ENCODE results near the gene CCDC17. TPM values are rescaled to one million over a fixed set of nuclear protein-coding genes. Genes with fewer than 3 reads are reported as not detected.

Gene CCDC17
- total and polyA plus RNA-seq, 2 of the 8 experiments (the other 6 are each of a cell fraction or from before 2014, with no cell fraction given) = 0.95 to 2.0 TPM

- POLR2A ChIA-PET (ENCODE audit: partially characterized antibody) = interaction anchor here (0.8 to 5.8 kb wide), 10 partner anchors 9 to 93 kb away, joined by 3 to 42 read pairs (median 4); partner anchors contain the start of genes AKR1A1, CCDC17 and NASP
- H3K4ac ChIP-seq (replicated peaks; ENCODE audit: insufficient read length, low read depth, low read length) = no peak overlapping the region
- no peak overlapping the region for H2BK12ac ChIP-seq (ENCODE audit: low read depth, low read length)
- no peak overlapping the region for H2AFZ ChIP-seq (ENCODE audit: low read length)
- H4K5ac ChIP-seq (ENCODE audit: insufficient read length, low read depth, low read length) = no peak overlapping the region
- H3K27me3 ChIP-seq (replicated peaks in 1 of 4; ENCODE audit: control insufficient read depth in 3 of 4, extremely low read depth in 1 of 4, insufficient read depth in 3 of 4, low read length in 3 of 4) = no peaks in the 10 kb centered on the region
- no peak overlapping the region for H4K8ac ChIP-seq (ENCODE audit: extremely low read depth, insufficient read depth, low read length)
- H2BK120ac ChIP-seq (replicated peaks; ENCODE audit: low read depth, low read length) = no peak overlapping the region
- CTCF ChIA-PET (ENCODE audit: partially characterized antibody) = interaction anchor here (1.0 to 1.9 kb wide), 3 partner anchors 10 to 95 kb away, joined by 3 to 7 read pairs (median 3); partner anchors contain the start of gene CCDC17
- peaks cover 10 to 31% of the 10 kb centered on the region in 2 experiments for H4K20me1 ChIP-seq (replicated peaks in 1 of 2; ENCODE audit: control insufficient read depth in 1 of 2, insufficient read depth in 2 of 2, low read length in 2 of 2)
- WGBS, 2 experiments (ENCODE audit: extremely low coverage in 1 of 2, insufficient coverage in 1 of 2, insufficient read length in 1 of 2, insufficient replicate concordance in 2 of 2, low coverage in 1 of 2, low lambda C conversion rate in 2 of 2, missing lambda C conversion rate in 1 of 2) = 85% methylated on average over 8 of the region's 8 CpGs; no CpG with 5 or more reads in 1 of the 2 experiments
- DNase-seq (ENCODE audit: low read depth in 1 of 2, low spot score in 2 of 2) (no peak), FAIRE-seq (no peak)
- H3K4me3 ChIP-seq (ENCODE audit: extremely low read depth in 1 of 4, insufficient read depth in 2 of 4, low read depth in 3 of 4, low read length in 4 of 4) = no peak overlapping the region
- no peaks in the 10 kb centered on the region for H3K79me1 ChIP-seq (ENCODE audit: low read depth, low read length)
- no peaks in the 10 kb centered on the region for H3K4me1 ChIP-seq (replicated peaks in 1 of 4; ENCODE audit: control insufficient read depth in 3 of 4, insufficient read depth in 4 of 4, low read length in 3 of 4)
- H3K9me3 ChIP-seq (ENCODE audit: insufficient read depth in 2 of 2, low read depth in 1 of 2, low read length in 1 of 2) = no peaks in the 10 kb centered on the region
- no peak overlapping the region for H3K23ac ChIP-seq (ENCODE audit: insufficient read length)
- H3K27ac ChIP-seq (ENCODE audit: low read depth, low read length) = no peak overlapping the region
- H2BK5ac ChIP-seq (ENCODE audit: low read depth, low read length) = no peak overlapping the region
- no peak overlapping the region for H3K14ac ChIP-seq (ENCODE audit: insufficient read length)
- H3K79me2 ChIP-seq (ENCODE audit: control insufficient read depth in 1 of 2, insufficient read depth in 2 of 2, low read length in 2 of 2) = peaks cover 0 to 35% of the 10 kb centered on the region in 2 experiments; a peak in 3 of 4 replicates
- H3K4me2 ChIP-seq (ENCODE audit: insufficient read depth in 1 of 2, low read depth in 2 of 2, low read length in 2 of 2) = no peak overlapping the region
- peaks cover 39 to 89% (median 79%) of the 10 kb centered on the region in 4 experiments for H3K36me3 ChIP-seq (ENCODE audit: control insufficient read depth in 2 of 4, insufficient read depth in 4 of 4, low read length in 3 of 4)
- H3K56ac ChIP-seq (replicated peaks; ENCODE audit: insufficient read length, low read depth, low read length) = no peak overlapping the region
- H3K18ac ChIP-seq (ENCODE audit: extremely low read depth, low read length) = no peak overlapping the region
- H2BK20ac ChIP-seq (ENCODE audit: low read length) = no peak overlapping the region
- H4K91ac ChIP-seq (replicated peaks; ENCODE audit: insufficient read length, low read length) = no peak overlapping the region
- H2BK15ac ChIP-seq (ENCODE audit: low read length) = no peak overlapping the region
- no peak overlapping the region for H2AK5ac ChIP-seq (ENCODE audit: low read depth, low read length)
- H3K9ac ChIP-seq (replicated peaks in 1 of 4; ENCODE audit: extremely low read depth in 1 of 4, low read depth in 3 of 4, low read length in 3 of 4) = no peak overlapping the region
- no peaks in the 10 kb centered on the region for H3K23me2 ChIP-seq (ENCODE audit: low read depth, low read length)
- peak; percentile 38 for TF ChIP-seq POLR2AphosphoS5 (IDR thresholded peaks at IDR 0.05; ENCODE audit: low read depth, low read length)
- no peak for TF ChIP-seq BCL11A (IDR thresholded peaks at IDR 0.05; ENCODE audit: low read depth in 2 of 2, low read length in 2 of 2)
These were observed 10.8 kb downstream of the CCDC17 start for GRCh38 chr1:45612941-45613579.
